Common myeloid progenitor, CD34-positive (primary cell): Measurements from ENCODE around the gene SASH1.

Experiments
- CTCF ChIA-PET: fragments of 350-600 bp; sonication (Branson Sonifier 250); formaldehyde crosslinking; loops from one replicate; lab custom pipeline; 2021; ENCODE audit warnings: antibody characterized with exemption; lab: Charles Lee
- POLR2A ChIA-PET: fragments of 350-600 bp; sonication (Branson Sonifier 250); formaldehyde crosslinking; loops from one replicate; lab custom pipeline; 2021; ENCODE audit warnings: antibody characterized with exemption; lab: Charles Lee
- DNase-seq, 3 donors: peaks; one replicate each; pipeline versions ENCODE4 v3.0.0 to v3.0.0-alpha.2; 2013
- H3K27ac ChIP-seq, 2 experiments: 1 replicate in 1 of 2; 2 replicates in 1 of 2; pipeline ENCODE4 v1.7.0; 2013; ENCODE audit warnings: inconsistent platforms in 2 of 2, low read length in 2 of 2, mild to moderate bottlenecking in 2 of 2, low read depth in 1 of 2, moderate library complexity in 1 of 2; ENCODE audit not compliant: severe bottlenecking in 2 of 2, insufficient read depth in 1 of 2, poor library complexity in 1 of 2
- H3K27me3 ChIP-seq, 5 experiments: replicated peaks in 2 of 5; 1 replicate in 3 of 5; 2 replicates in 2 of 5; pipeline versions ENCODE4 v1.6.1 to v1.7.0; 2013; ENCODE audit warnings: low read length in 4 of 5, mild to moderate bottlenecking in 2 of 5, moderate library complexity in 2 of 5, inconsistent platforms in 1 of 5; ENCODE audit not compliant: insufficient read depth in 5 of 5, control insufficient read depth in 4 of 5
- H3K36me3 ChIP-seq, 4 experiments: 1 replicate in 2 of 4; 2 replicates in 2 of 4; pipeline versions ENCODE4 v1.6.1 to v1.7.0; 2013; ENCODE audit warnings: low read length in 3 of 4, control low read depth in 1 of 4, mild to moderate bottlenecking in 1 of 4; ENCODE audit not compliant: control insufficient read depth in 4 of 4, insufficient read depth in 4 of 4
- H3K4me1 ChIP-seq, 4 experiments: 1 replicate in 3 of 4; 2 replicates in 1 of 4; pipeline versions ENCODE4 v1.6.1 to v1.7.1; 2013; ENCODE audit warnings: low read length in 3 of 4, mild to moderate bottlenecking in 3 of 4, control low read depth in 1 of 4, inconsistent platforms in 1 of 4, moderate library complexity in 1 of 4; ENCODE audit not compliant: control insufficient read depth in 4 of 4, insufficient read depth in 4 of 4; ENCODE audit errors: control extremely low read depth in 1 of 4
- H3K4me3 ChIP-seq, 7 experiments: 1 replicate in 4 of 7; 2 replicates in 3 of 7; pipeline versions ENCODE4 v1.5.1 to v1.7.0; 2013; ENCODE audit warnings: mild to moderate bottlenecking in 7 of 7, low read length in 6 of 7, moderate library complexity in 6 of 7, inconsistent platforms in 2 of 7, low read depth in 2 of 7, control low read depth in 1 of 7; ENCODE audit not compliant: insufficient read depth in 4 of 7, control insufficient read depth in 1 of 7; ENCODE audit errors: extremely low read depth in 1 of 7
- H3K9me3 ChIP-seq, 5 experiments: 1 replicate in 4 of 5; 2 replicates in 1 of 5; pipeline versions ENCODE4 v1.6.1 to v1.7.1; 2013; ENCODE audit warnings: low read length in 4 of 5, mild to moderate bottlenecking in 2 of 5, inconsistent platforms in 1 of 5, low read depth in 1 of 5, moderate library complexity in 1 of 5; ENCODE audit not compliant: control insufficient read depth in 4 of 5, insufficient read depth in 2 of 5; ENCODE audit errors: control extremely low read depth in 1 of 5
- WGBS: methylation state at CpG from one replicate; pipeline ENCODE4 v1.1.5; 2013; ENCODE audit not compliant: insufficient coverage; 5-methylcytosine and 5-hydroxymethylcytosine counted together

Gene SASH1

GRCh38 chr6:148429423-148429822, 86.8 kb downstream of the SASH1 start:
- no peak overlapping the region for H3K27ac ChIP-seq
- ChIA-PET POLR2A (no interaction called here), CTCF (no interaction called here)
- DNase-seq: no peak
- WGBS: 100% methylated on average over 2 of the region's 4 CpGs
- H3K9me3 ChIP-seq: no peaks in the 10 kb centered on the region
- H3K4me1 ChIP-seq: no peaks in the 10 kb centered on the region
- no peaks in the 10 kb centered on the region for H3K36me3 ChIP-seq
- peaks cover 0 to 14% (median 6%) of the 10 kb centered on the region in 5 experiments for H3K27me3 ChIP-seq
- no peak overlapping the region for H3K4me3 ChIP-seq

GRCh38 chr6:148430897-148431296, 88.3 kb downstream of the SASH1 start:
- Histone ChIP-seq H3K4me3 (no peak overlapping the region), H3K4me1 (no peaks in the 10 kb centered on the region), H3K27ac (no peak overlapping the region), H3K9me3 (no peaks in the 10 kb centered on the region), H3K36me3 (no peaks in the 10 kb centered on the region), H3K27me3 (peaks cover 0 to 8% (median 4%) of the 10 kb centered on the region in 5 experiments)
- CTCF ChIA-PET: interaction anchor here (0.6 kb wide), 1 partner anchor 254 kb away, joined by 3 read pairs; no protein-coding TSS in a partner anchor
- POLR2A ChIA-PET: no interaction called here
- WGBS: 91% methylated on average over 7 of the region's 8 CpGs
- DNase-seq: no peak

- DNase-seq: no peak
- 97% methylated on average over 5 of the region's 6 CpGs for WGBS
- Histone ChIP-seq H3K36me3 (no peaks in the 10 kb centered on the region), H3K27me3 (peaks cover 0 to 7% (median 4%) of the 10 kb centered on the region in 5 experiments), H3K9me3 (no peaks in the 10 kb centered on the region), H3K4me1 (no peaks in the 10 kb centered on the region), H3K27ac (no peak overlapping the region), H3K4me3 (no peak overlapping the region)
- POLR2A ChIA-PET: no interaction called here
- CTCF ChIA-PET: no interaction called here
These were observed 88.8 kb downstream of the SASH1 start for GRCh38 chr6:148431413-148431812.

- Histone ChIP-seq H3K36me3 (no peaks in the 10 kb centered on the region), H3K4me1 (no peaks in the 10 kb centered on the region), H3K9me3 (no peaks in the 10 kb centered on the region), H3K27ac (no peak overlapping the region), H3K4me3 (no peak overlapping the region), H3K27me3 (peaks cover 0 to 7% (median 2%) of the 10 kb centered on the region in 5 experiments)
- no peak for DNase-seq
- WGBS: 98% methylated on average over 7 of the region's 7 CpGs
- ChIA-PET CTCF (no interaction called here), POLR2A (no interaction called here)
These were observed 89.2 kb downstream of the SASH1 start for GRCh38 chr6:148431840-148432239.

- no peaks in the 10 kb centered on the region for H3K36me3 ChIP-seq
- CTCF ChIA-PET: no interaction called here
These were observed 90.0 kb downstream of the SASH1 start for GRCh38 chr6:148432462-148433195.

GRCh38 chr6:148435386-148435785, 92.7 kb downstream of the SASH1 start:
- no peaks in the 10 kb centered on the region for H3K9me3 ChIP-seq
- no peak overlapping the region for H3K4me3 ChIP-seq
- H3K27me3 ChIP-seq: peaks cover 0 to 11% (median 5%) of the 10 kb centered on the region in 5 experiments
- no peak for DNase-seq
- ChIA-PET CTCF (interaction anchor here (0.5 kb wide), 1 partner anchor 24 kb away, joined by 3 read pairs; no protein-coding TSS in a partner anchor), POLR2A (no interaction called here)
- WGBS: 50% methylated on average over 1 of the region's 2 CpGs
- H3K4me1 ChIP-seq: no peaks in the 10 kb centered on the region
- no peaks in the 10 kb centered on the region for H3K36me3 ChIP-seq
- H3K27ac ChIP-seq: no peak overlapping the region

More at GRCh38 chr6:148432462-148433195, 90.0 kb downstream of the SASH1 start:
- Histone ChIP-seq H3K27me3 (peaks cover 0 to 7% (median 4%) of the 10 kb centered on the region in 5 experiments), H3K9me3 (no peaks in the 10 kb centered on the region), H3K4me3 (no peak overlapping the region), H3K4me1 (no peaks in the 10 kb centered on the region), H3K27ac (no peak overlapping the region)
- WGBS: 90% methylated on average over 4 of the region's 5 CpGs
- DNase-seq: no peak
- POLR2A ChIA-PET: no interaction called here

GRCh38 chr6:148436466-148436865, 93.8 kb downstream of the SASH1 start:
- Histone ChIP-seq H3K9me3 (no peaks in the 10 kb centered on the region), H3K4me3 (no peak overlapping the region), H3K4me1 (no peaks in the 10 kb centered on the region), H3K36me3 (no peaks in the 10 kb centered on the region), H3K27me3 (peaks cover 0 to 15% (median 6%) of the 10 kb centered on the region in 5 experiments), H3K27ac (no peak overlapping the region)
- DNase-seq: no peak
- 100% methylated on average over 1 of the region's 1 CpG for WGBS
- ChIA-PET CTCF (no interaction called here), POLR2A (no interaction called here)
